WTC11 (cell line): ENCODE results near the gene NDUFS6. TPM values are rescaled to one million over a fixed set of nuclear protein-coding genes. Genes with fewer than 3 reads are reported as not detected.

Source experiments
- ATAC-seq: fragments of 200-7000 bp; cut with Tn5 transposase; 2 replicates; pipeline ENCODE4 v1.10.0; 2021; ENCODE audit warnings: mild to moderate bottlenecking, moderate library complexity
- CTCF ChIA-PET: fragments of 300-600 bp; sonication (Branson Sonifier 250); formaldehyde crosslinking; loops from one replicate; lab custom pipeline; 2021; ENCODE audit warnings: antibody characterized with exemption; lab: Charles Lee
- POLR2A ChIA-PET: fragments of 350-600 bp; sonication (Branson Sonifier 250); formaldehyde crosslinking; loops from one replicate; lab custom pipeline; 2021; ENCODE audit warnings: antibody characterized with exemption; lab: Charles Lee
- DNase-seq: peaks from one replicate; pipeline ENCODE4 v3.0.0; 2021; ENCODE audit warnings: low spot score
- H3K27ac Mint-ChIP-seq: 2 replicates; pipeline ENCODE4 v1.8.0; 2021; ENCODE audit warnings: mixed read lengths
- H3K27me3 Mint-ChIP-seq: 2 replicates; pipeline ENCODE4 v1.8.0; 2021; ENCODE audit warnings: low read depth, mild to moderate bottlenecking, moderate library complexity, mixed read lengths
- H3K36me3 Mint-ChIP-seq: 2 replicates; pipeline ENCODE4 v1.8.0; 2021; ENCODE audit warnings: mixed read lengths
- H3K4me1 Mint-ChIP-seq: 2 replicates; pipeline ENCODE4 v1.8.0; 2022; ENCODE audit warnings: mixed read lengths
- H3K4me3 Mint-ChIP-seq: 2 replicates; pipeline ENCODE4 v1.8.0; 2021; ENCODE audit warnings: mild to moderate bottlenecking, moderate library complexity, mixed read lengths
- H3K9me3 Mint-ChIP-seq: 2 replicates; pipeline ENCODE4 v1.8.0; 2021; ENCODE audit warnings: mixed read lengths
- CREB1 ChIP-seq: sonication (generic); formaldehyde crosslinking; IDR thresholded peaks from 2 replicates; pipeline ENCODE4 v1.8.0; 2023; ENCODE audit warnings: mild to moderate bottlenecking, missing genetic modification reagents
- FOXP1 ChIP-seq: sonication (generic); formaldehyde crosslinking; IDR thresholded peaks from 2 replicates; pipeline ENCODE4 v1.8.0; 2022; ENCODE audit warnings: missing genetic modification reagents, mild to moderate bottlenecking, moderate library complexity, borderline replicate concordance
- HMGA2 ChIP-seq: fragments of 250-450 bp; sonication (Bioruptor Pico); IDR thresholded peaks from 2 replicates; pipeline ENCODE4 v1.4.0; 2021; ENCODE audit warnings: mild to moderate bottlenecking, moderate library complexity
- JAZF1 ChIP-seq: fragments of 250-450 bp; sonication (Bioruptor Pico); IDR thresholded peaks from 2 replicates; pipeline ENCODE4 v1.9.0; 2021; ENCODE audit warnings: moderate library complexity, mild to moderate bottlenecking, inconsistent platforms
- NFYB ChIP-seq: sonication (generic); formaldehyde crosslinking; conservative IDR thresholded peaks from 2 replicates; pipeline ENCODE4 v1.8.0; 2022; ENCODE audit warnings: low read depth, missing genetic modification reagents
- NR1H2 ChIP-seq: sonication (generic); formaldehyde crosslinking; IDR thresholded peaks from 2 replicates; pipeline ENCODE4 v1.9.0; 2021; ENCODE audit warnings: mild to moderate bottlenecking, moderate library complexity, missing genetic modification reagents
- NR2C2 ChIP-seq: sonication (generic); formaldehyde crosslinking; IDR thresholded peaks from 2 replicates; pipeline ENCODE4 v1.8.0; 2022; ENCODE audit warnings: mild to moderate bottlenecking, missing genetic modification reagents
- PRRX2 ChIP-seq: fragments of 250-450 bp; sonication (Bioruptor Pico); IDR thresholded peaks from 2 replicates; pipeline ENCODE4 v1.8.0; 2021; ENCODE audit warnings: mild to moderate bottlenecking
- SOX15 ChIP-seq: fragments of 250-450 bp; sonication (Bioruptor Pico); IDR thresholded peaks from 2 replicates; pipeline ENCODE4 v1.9.0; 2021; ENCODE audit warnings: mild to moderate bottlenecking
- ZNF121 ChIP-seq: sonication (generic); formaldehyde crosslinking; IDR thresholded peaks from 2 replicates; pipeline ENCODE4 v1.8.0; 2023; ENCODE audit warnings: missing genetic modification reagents
- total RNA-seq: library from RNA; stranded (reverse); gene quantifications from 3 replicates; pipeline ENCODE4 v1.2.3, GENCODE V29; 2021
- TF ChIP-seq, protein P1 (sequence below): sonication (generic); formaldehyde crosslinking; IDR thresholded peaks from 2 replicates; pipeline ENCODE4 v1.8.1; 2023; ENCODE audit warnings: mild to moderate bottlenecking, missing genetic modification reagents
- TF ChIP-seq, protein P2 (sequence below): fragments of 250-450 bp; sonication (Bioruptor Pico); IDR thresholded peaks from 2 replicates; pipeline ENCODE4 v1.9.0; 2021; ENCODE audit warnings: moderate library complexity, mild to moderate bottlenecking, inconsistent platforms, borderline replicate concordance
- TF ChIP-seq, protein P3 (sequence below): fragments of 200-600 bp; IDR thresholded peaks from 2 replicates; pipeline ENCODE4 v1.8.0; 2022; ENCODE audit warnings: antibody characterized with exemption
- TF ChIP-seq, protein P4 (sequence below): sonication (generic); formaldehyde crosslinking; IDR thresholded peaks from 2 replicates; pipeline ENCODE4 v1.8.1; 2022; ENCODE audit warnings: low read depth, missing genetic modification reagents, borderline replicate concordance
- TF ChIP-seq, protein P5 (sequence below): sonication (generic); formaldehyde crosslinking; IDR thresholded peaks from 2 replicates; pipeline ENCODE4 v1.8.0; 2022; ENCODE audit warnings: mild to moderate bottlenecking, missing genetic modification reagents
- TF ChIP-seq, protein P6 (sequence below): fragments of 250-450 bp; sonication (Bioruptor Pico); IDR thresholded peaks from 2 replicates; pipeline ENCODE4 v1.9.0; 2021; ENCODE audit warnings: mild to moderate bottlenecking
- TF ChIP-seq, protein P7 (sequence below): sonication (generic); formaldehyde crosslinking; IDR thresholded peaks from 2 replicates; pipeline ENCODE4 v1.8.0; 2023; ENCODE audit warnings: mild to moderate bottlenecking, missing genetic modification reagents

NDUFS6 gene
- total RNA-seq, 1 experiment from 2014 or later, result 84.3 TPM

DNA sequence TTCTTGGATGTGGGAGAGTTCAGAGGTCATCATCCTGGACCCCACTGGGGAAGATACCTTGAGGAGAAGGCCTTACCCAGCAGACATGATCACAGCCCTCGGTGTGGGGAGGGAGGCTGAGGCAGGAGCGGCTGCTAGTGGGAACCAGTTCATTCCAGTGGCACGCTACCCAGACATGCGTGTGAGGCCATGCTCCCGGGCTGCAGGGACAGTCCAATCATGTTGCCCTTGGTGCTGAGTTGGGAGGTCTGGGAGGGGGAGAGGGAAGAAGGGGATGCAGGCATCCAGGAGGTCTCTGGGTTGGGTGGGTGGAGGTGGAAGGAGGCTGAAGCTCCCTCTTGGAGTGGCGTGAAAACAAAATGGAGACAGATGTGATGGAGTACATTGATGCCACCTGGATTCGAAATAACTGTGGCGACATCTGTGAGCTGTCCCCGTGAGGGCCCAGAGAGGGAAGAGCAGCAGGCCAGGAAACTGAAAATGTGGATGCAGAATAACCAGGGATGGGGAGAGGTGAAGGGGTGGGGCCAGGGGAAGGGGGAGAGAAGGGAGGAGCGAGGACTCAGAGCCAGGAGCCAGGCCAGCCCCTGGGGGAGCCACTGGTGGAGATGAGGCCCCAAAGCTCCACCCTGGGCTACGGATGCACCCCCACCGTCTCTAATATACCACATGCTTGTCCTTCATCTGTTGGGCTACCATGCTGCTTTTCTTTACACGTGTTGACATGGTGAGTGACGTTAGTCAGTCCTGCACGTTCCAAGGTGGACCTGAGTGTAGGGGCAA lies 16.2 kb downstream of the NDUFS6 start:
- TF ChIP-seq, protein P1, sequence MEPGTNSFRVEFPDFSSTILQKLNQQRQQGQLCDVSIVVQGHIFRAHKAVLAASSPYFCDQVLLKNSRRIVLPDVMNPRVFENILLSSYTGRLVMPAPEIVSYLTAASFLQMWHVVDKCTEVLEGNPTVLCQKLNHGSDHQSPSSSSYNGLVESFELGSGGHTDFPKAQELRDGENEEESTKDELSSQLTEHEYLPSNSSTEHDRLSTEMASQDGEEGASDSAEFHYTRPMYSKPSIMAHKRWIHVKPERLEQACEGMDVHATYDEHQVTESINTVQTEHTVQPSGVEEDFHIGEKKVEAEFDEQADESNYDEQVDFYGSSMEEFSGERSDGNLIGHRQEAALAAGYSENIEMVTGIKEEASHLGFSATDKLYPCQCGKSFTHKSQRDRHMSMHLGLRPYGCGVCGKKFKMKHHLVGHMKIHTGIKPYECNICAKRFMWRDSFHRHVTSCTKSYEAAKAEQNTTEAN (CRISPR knock-in tag), result no peak
- TF ChIP-seq, protein P2, sequence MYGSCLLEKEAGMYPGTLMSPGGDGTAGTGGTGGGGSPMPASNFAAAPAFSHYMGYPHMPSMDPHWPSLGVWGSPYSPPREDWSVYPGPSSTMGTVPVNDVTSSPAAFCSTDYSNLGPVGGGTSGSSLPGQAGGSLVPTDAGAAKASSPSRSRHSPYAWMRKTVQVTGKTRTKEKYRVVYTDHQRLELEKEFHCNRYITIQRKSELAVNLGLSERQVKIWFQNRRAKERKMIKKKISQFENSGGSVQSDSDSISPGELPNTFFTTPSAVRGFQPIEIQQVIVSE, result no peak
- TF ChIP-seq, protein P3, sequence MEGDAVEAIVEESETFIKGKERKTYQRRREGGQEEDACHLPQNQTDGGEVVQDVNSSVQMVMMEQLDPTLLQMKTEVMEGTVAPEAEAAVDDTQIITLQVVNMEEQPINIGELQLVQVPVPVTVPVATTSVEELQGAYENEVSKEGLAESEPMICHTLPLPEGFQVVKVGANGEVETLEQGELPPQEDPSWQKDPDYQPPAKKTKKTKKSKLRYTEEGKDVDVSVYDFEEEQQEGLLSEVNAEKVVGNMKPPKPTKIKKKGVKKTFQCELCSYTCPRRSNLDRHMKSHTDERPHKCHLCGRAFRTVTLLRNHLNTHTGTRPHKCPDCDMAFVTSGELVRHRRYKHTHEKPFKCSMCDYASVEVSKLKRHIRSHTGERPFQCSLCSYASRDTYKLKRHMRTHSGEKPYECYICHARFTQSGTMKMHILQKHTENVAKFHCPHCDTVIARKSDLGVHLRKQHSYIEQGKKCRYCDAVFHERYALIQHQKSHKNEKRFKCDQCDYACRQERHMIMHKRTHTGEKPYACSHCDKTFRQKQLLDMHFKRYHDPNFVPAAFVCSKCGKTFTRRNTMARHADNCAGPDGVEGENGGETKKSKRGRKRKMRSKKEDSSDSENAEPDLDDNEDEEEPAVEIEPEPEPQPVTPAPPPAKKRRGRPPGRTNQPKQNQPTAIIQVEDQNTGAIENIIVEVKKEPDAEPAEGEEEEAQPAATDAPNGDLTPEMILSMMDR, result no peak
- no peak for TF ChIP-seq NR1H2
- no peak for TF ChIP-seq FOXP1 (CRISPR knock-in tag)
- TF ChIP-seq JAZF1 (CRISPR knock-in tag), result no peak
- TF ChIP-seq, protein P4, sequence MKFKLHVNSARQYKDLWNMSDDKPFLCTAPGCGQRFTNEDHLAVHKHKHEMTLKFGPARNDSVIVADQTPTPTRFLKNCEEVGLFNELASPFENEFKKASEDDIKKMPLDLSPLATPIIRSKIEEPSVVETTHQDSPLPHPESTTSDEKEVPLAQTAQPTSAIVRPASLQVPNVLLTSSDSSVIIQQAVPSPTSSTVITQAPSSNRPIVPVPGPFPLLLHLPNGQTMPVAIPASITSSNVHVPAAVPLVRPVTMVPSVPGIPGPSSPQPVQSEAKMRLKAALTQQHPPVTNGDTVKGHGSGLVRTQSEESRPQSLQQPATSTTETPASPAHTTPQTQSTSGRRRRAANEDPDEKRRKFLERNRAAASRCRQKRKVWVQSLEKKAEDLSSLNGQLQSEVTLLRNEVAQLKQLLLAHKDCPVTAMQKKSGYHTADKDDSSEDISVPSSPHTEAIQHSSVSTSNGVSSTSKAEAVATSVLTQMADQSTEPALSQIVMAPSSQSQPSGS, result no peak
- TF ChIP-seq, protein P5, sequence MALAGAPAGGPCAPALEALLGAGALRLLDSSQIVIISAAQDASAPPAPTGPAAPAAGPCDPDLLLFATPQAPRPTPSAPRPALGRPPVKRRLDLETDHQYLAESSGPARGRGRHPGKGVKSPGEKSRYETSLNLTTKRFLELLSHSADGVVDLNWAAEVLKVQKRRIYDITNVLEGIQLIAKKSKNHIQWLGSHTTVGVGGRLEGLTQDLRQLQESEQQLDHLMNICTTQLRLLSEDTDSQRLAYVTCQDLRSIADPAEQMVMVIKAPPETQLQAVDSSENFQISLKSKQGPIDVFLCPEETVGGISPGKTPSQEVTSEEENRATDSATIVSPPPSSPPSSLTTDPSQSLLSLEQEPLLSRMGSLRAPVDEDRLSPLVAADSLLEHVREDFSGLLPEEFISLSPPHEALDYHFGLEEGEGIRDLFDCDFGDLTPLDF (CRISPR knock-in tag), result no peak
- no peak for TF ChIP-seq SOX15 (CRISPR knock-in tag)
- TF ChIP-seq CREB1 (CRISPR knock-in tag), result no peak
- TF ChIP-seq ZNF121 (CRISPR knock-in tag), result no peak
- TF ChIP-seq, protein P6, sequence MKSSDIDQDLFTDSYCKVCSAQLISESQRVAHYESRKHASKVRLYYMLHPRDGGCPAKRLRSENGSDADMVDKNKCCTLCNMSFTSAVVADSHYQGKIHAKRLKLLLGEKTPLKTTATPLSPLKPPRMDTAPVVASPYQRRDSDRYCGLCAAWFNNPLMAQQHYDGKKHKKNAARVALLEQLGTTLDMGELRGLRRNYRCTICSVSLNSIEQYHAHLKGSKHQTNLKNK, result no peak
- TF ChIP-seq, protein P7, sequence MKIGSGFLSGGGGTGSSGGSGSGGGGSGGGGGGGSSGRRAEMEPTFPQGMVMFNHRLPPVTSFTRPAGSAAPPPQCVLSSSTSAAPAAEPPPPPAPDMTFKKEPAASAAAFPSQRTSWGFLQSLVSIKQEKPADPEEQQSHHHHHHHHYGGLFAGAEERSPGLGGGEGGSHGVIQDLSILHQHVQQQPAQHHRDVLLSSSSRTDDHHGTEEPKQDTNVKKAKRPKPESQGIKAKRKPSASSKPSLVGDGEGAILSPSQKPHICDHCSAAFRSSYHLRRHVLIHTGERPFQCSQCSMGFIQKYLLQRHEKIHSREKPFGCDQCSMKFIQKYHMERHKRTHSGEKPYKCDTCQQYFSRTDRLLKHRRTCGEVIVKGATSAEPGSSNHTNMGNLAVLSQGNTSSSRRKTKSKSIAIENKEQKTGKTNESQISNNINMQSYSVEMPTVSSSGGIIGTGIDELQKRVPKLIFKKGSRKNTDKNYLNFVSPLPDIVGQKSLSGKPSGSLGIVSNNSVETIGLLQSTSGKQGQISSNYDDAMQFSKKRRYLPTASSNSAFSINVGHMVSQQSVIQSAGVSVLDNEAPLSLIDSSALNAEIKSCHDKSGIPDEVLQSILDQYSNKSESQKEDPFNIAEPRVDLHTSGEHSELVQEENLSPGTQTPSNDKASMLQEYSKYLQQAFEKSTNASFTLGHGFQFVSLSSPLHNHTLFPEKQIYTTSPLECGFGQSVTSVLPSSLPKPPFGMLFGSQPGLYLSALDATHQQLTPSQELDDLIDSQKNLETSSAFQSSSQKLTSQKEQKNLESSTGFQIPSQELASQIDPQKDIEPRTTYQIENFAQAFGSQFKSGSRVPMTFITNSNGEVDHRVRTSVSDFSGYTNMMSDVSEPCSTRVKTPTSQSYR (CRISPR knock-in tag), result no peak
- TF ChIP-seq NR2C2 (CRISPR knock-in tag), result no peak
- no peak for TF ChIP-seq PRRX2 (CRISPR knock-in tag)
- TF ChIP-seq HMGA2 (CRISPR knock-in tag), result no peak
- no peak for TF ChIP-seq NFYB (CRISPR knock-in tag)
- TF ChIP-seq, all 79 proteins: peak for 0
- Mint-ChIP-seq H3K27me3 (no peaks in the 10 kb centered on the region), H3K36me3 (peaks cover 90% of the 10 kb centered on the region)

More for the DNA sequence above, 16.2 kb downstream of the NDUFS6 start:
- Mint-ChIP-seq H3K9me3 (no peaks in the 10 kb centered on the region), H3K4me1 (peaks cover 21% of the 10 kb centered on the region), H3K27ac (no peak overlapping the region), H3K4me3 (no peak overlapping the region)
- DNase-seq (no peak), ATAC-seq (no peak)
- ChIA-PET CTCF (interaction anchor here (1.1 to 1.3 kb wide), 2 partner anchors 54 to 67 kb away, joined by 3 read pairs; no protein-coding TSS in a partner anchor), POLR2A (no interaction called here)
